Adrenal gland (tissue), 12 donors: ENCODE data around the gene OR52K2. TPM values are rescaled to one million over a fixed set of nuclear protein-coding genes. Genes with fewer than 3 reads are reported as not detected.

Experiments
- DNase-seq, 7 donors: peaks; one replicate each; pipeline ENCODE4 v3.0.0-alpha.2; 2019 to 2020
- H3K27ac ChIP-seq, 5 donors: fragments of 200-600 bp; sonication (generic) in 4 of 5; 1 replicate in 3 of 5; 2 replicates in 2 of 5; pipeline versions ENCODE4 v1.5.1 to v1.8.0; 2016 to 2020; ENCODE audit warnings: mild to moderate bottlenecking in 1 of 5
- H3K27me3 ChIP-seq: fragments of 200-600 bp; 2 replicates; pipeline ENCODE4 v1.8.0; 2021
- H3K36me3 ChIP-seq, 2 donors: fragments of 200-600 bp; replicated peaks in 1 of 2; 1 replicate in 1 of 2; 2 replicates in 1 of 2; pipeline versions ENCODE4 v1.5.1 to v1.8.0; 2018 to 2022
- H3K4me1 ChIP-seq, 2 donors: fragments of 200-600 bp; replicated peaks in 1 of 2; 1 replicate in 1 of 2; 2 replicates in 1 of 2; pipeline versions ENCODE4 v1.5.1 to v1.8.0; 2018 to 2021
- H3K4me3 ChIP-seq, 4 donors: fragments of 200-600 bp; sonication (generic) in 3 of 4; one replicate each; pipeline ENCODE4 v1.5.1; 2016 to 2018
- H3K9me3 ChIP-seq, 3 donors: fragments of 200-600 bp; sonication (generic) in 1 of 3; replicated peaks in 1 of 3; 1 replicate in 2 of 3; 2 replicates in 1 of 3; pipeline versions ENCODE4 v1.5.1 to v1.8.0; 2016 to 2021
- CTCF ChIP-seq, 6 experiments: fragments of 450-650 bp in 4 of 6; fragments of 200-600 bp in 2 of 6; sonication (generic) in 1 of 6; IDR thresholded peaks; 1 replicate in 5 of 6; 2 replicates in 1 of 6; pipeline versions ENCODE4 v1.5.1 to v1.8.0; 2016 to 2021; ENCODE audit warnings: antibody characterized with exemption in 6 of 6, mild to moderate bottlenecking in 2 of 6, moderate library complexity in 1 of 6
- POLR2A ChIP-seq, 2 donors: fragments of 450-650 bp; IDR thresholded peaks; one replicate each; pipeline ENCODE4 v1.6.1; 2017; ENCODE audit warnings: antibody characterized with exemption in 2 of 2, mild to moderate bottlenecking in 2 of 2, moderate library complexity in 1 of 2
- WGBS, 4 donors: extraction: QIAGEN DNeasy Blood & Tissue Kit in 2 of 4; methylation state at CpG; one replicate each; pipeline versions ENCODE4 v1.1.5 to v1.1.7; 2013 to 2017; 5-methylcytosine and 5-hydroxymethylcytosine counted together
- intact Hi-C, 2 donors: fragments of 100-400 bp; cut with DNase I; formaldehyde crosslinking; loops; one replicate each; pipeline versions ENCODE4 v1.14.1 to v1.15.0; 2022 to 2023
- polyA plus RNA-seq, 3 donors: library from polyadenylated mRNA; stranded (reverse); fragments of 200-250 nt in 2 of 3; fragments of 350-450 nt in 1 of 3; fragmentation: Illumina TruSeq in 1 of 3; extraction: RNeasy Lipid Tissue Mini Kit (QIAGEN cat#74804) in 1 of 3; gene quantifications; one replicate each; pipeline ENCODE4 v1.2.3, GENCODE V29; 2013 to 2014
- total RNA-seq, 9 donors: library from RNA; depleted of rRNA in 4 of 9; stranded (reverse); fragments of >200 nt in 4 of 9; fragments of 120-200 nt in 1 of 9; fragmentation: NEBNext Ultra II Directional in 1 of 9; extraction: Animal tissue kit (Norgen Biotek cat#: 25700) in 1 of 9; gene quantifications; one replicate each; pipeline versions ENCODE4 v1.1.0 to v1.2.4, GENCODE V29; 2013 to 2023
- donor health status: healthy with polysubstance abuse.
- donor health status: Bipolar disorder and iron deficiency.
- donor health status: DM: yes; HTN: yes; CAD: no.
- donor health status: DM: no; HTN: no; CAD: no.
- donor health status: DM: no; HTN: no; CAD: no.
- donor health status: DM: yes; HTN: yes; CAD: no.

The OR52K2 gene
- total and polyA plus RNA-seq, 12 donors = 0.28 TPM; not detected in 11

DNA sequence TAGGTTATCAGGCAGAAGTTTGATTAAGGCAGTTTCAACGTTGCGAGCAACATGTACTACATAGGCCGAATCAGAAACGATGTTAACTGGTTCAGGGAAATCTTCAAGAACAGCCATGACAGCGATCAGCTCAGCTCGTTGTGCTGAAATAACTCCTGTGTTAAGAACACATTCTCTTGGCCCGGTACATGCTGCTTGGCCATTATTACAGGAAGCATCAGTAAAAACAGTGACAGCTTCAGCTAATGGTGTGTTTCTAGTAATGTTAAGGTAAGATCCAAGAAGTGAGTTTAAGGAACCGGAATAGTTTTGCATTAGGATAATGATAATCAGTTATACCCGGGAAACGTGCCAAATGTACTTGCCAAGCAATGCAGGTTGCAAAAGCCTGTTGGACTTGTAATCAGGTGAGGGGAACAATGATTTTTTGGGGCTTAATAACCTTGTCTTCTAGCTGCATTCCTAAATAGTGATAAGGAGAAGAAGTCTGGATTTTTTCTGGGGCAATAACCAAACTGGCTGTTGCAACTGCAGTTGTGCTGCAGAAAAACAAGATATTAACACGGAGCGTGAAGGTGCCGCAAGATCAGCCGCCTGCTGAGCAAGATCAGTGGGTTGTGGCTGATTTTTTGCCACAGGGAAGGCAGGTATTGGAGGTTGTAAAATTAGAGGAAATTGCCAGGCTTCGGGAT lies 47.6 kb downstream of the OR52K2 start:
- Histone ChIP-seq H3K27ac (no peak overlapping the region), H3K27me3 (no peaks in the 10 kb centered on the region), H3K36me3 (no peaks in the 10 kb centered on the region), H3K4me1 (no peaks in the 10 kb centered on the region), H3K4me3 (no peak overlapping the region), H3K9me3 (no peaks in the 10 kb centered on the region)
- intact Hi-C loops = loop anchor here in 1 of 2 donors (10.0 kb wide), 1 partner anchor 312 kb away; no protein-coding TSS in a partner anchor
- TF ChIP-seq POLR2A (IDR thresholded peaks at IDR 0.05) (no peak), CTCF (IDR thresholded peaks at IDR 0.05) (no peak)
- DNase-seq = peak in 1 of 7 donors; percentile 17
- 50 to 55% (median 51%) methylated on average over 15 of the region's 15 CpGs for WGBS, 4 donors

Other genes starting within 250 kb of the OR52K2 start
- gene OR52B4, start 80.9 kb upstream of the OR52K2 start, total RNA-seq = not detected
- not detected for gene OR52B4, start 80.9 kb upstream of the OR52K2 start, polyA plus RNA-seq
- 10 to 100 TPM; 11.0 to 24.3 (median 16.5) TPM for gene TRIM21, start 55.6 kb upstream of the OR52K2 start, total RNA-seq
- gene TRIM21, start 55.6 kb upstream of the OR52K2 start, polyA plus RNA-seq = 10 to 100 TPM; 14.7 to 21.7 (median 16.2) TPM
- gene OR52K1, start 33.4 kb downstream of the OR52K2 start, total RNA-seq = under 1 TPM in 1 of 9 donors, not detected in 8; 0.84 TPM
- gene OR52K1, start 33.4 kb downstream of the OR52K2 start, polyA plus RNA-seq = not detected
- not detected for gene OR52M1, start 95.9 kb downstream of the OR52K2 start, total RNA-seq
- gene OR52M1, start 95.9 kb downstream of the OR52K2 start, polyA plus RNA-seq = not detected
- not detected for gene OR52I2, start 132.4 kb downstream of the OR52K2 start, total RNA-seq
- gene OR52I2, start 132.4 kb downstream of the OR52K2 start, polyA plus RNA-seq = not detected
- not detected for gene OR52I1, start 144.7 kb downstream of the OR52K2 start, total RNA-seq
- not detected for gene OR52I1, start 144.7 kb downstream of the OR52K2 start, polyA plus RNA-seq
- 10 to 100 TPM in 7 of 9 donors, 1 to 10 TPM in 2; 6.4 to 23.3 (median 14.9) TPM for gene TRIM68, start 158.9 kb downstream of the OR52K2 start, total RNA-seq
- 10 to 100 TPM in 1 of 3 donors, 1 to 10 TPM in 2; 2.8 to 11.8 (median 5.1) TPM for gene TRIM68, start 158.9 kb downstream of the OR52K2 start, polyA plus RNA-seq
- gene OR51D1, start 188.2 kb downstream of the OR52K2 start, total RNA-seq = not detected
- not detected for gene OR51D1, start 188.2 kb downstream of the OR52K2 start, polyA plus RNA-seq
- gene OR51E1, start 194.7 kb downstream of the OR52K2 start, total RNA-seq = under 1 TPM in 1 of 9 donors, not detected in 8; 0.11 TPM
- gene OR51E1, start 194.7 kb downstream of the OR52K2 start, polyA plus RNA-seq = under 1 TPM in 1 of 3 donors, not detected in 2; 0.27 TPM
- not detected for gene OR51E2, start 248.6 kb downstream of the OR52K2 start, total RNA-seq
- under 1 TPM in 1 of 3 donors, not detected in 2; 0.10 TPM for gene OR51E2, start 248.6 kb downstream of the OR52K2 start, polyA plus RNA-seq